Smooth muscle cell (in vitro differentiated cells): ENCODE data around the gene PITPNC1. TPM values are rescaled to one million over a fixed set of nuclear protein-coding genes. Genes with fewer than 3 reads are reported as not detected.

Source experiments
- DNase-seq: peaks from one replicate; lab custom pipeline; 2025; ENCODE audit not compliant: unreplicated experiment; lab: John Stamatoyannopoulos, UW
- H2AFZ ChIP-seq: fragments of 200-600 bp; sonication (generic); 2 replicates; pipeline ENCODE4 v1.6.0; 2016; ENCODE audit warnings: antibody characterized with exemption, low read depth, mild to moderate bottlenecking
- H3F3A ChIP-seq: fragments of 200-600 bp; sonication (generic); 2 replicates; pipeline ENCODE4 v1.6.0; 2017; ENCODE audit warnings: antibody characterized with exemption, low read depth
- H3K27ac ChIP-seq: fragments of 200-600 bp; sonication (generic); 2 replicates; pipeline ENCODE4 v1.5.1; 2016; ENCODE audit warnings: low read depth, mild to moderate bottlenecking
- H3K27me3 ChIP-seq: fragments of 200-600 bp; sonication (generic); 2 replicates; pipeline ENCODE4 v1.6.1; 2016; ENCODE audit warnings: low read depth, mild to moderate bottlenecking
- H3K36me3 ChIP-seq: fragments of 200-600 bp; sonication (generic); 2 replicates; pipeline ENCODE4 v1.5.1; 2016; ENCODE audit warnings: low read depth
- H3K4me1 ChIP-seq: fragments of 200-600 bp; sonication (generic); 2 replicates; pipeline ENCODE4 v1.5.1; 2016; ENCODE audit warnings: low read depth
- H3K4me2 ChIP-seq: fragments of 200-600 bp; sonication (generic); 2 replicates; pipeline ENCODE4 v1.6.0; 2016; ENCODE audit warnings: mild to moderate bottlenecking
- H3K4me3 ChIP-seq: fragments of 200-600 bp; sonication (generic); 2 replicates; pipeline ENCODE4 v1.5.1; 2016; ENCODE audit warnings: mild to moderate bottlenecking
- H3K79me2 ChIP-seq: fragments of 200-600 bp; sonication (generic); 2 replicates; pipeline ENCODE4 v1.6.0; 2016; ENCODE audit warnings: low read depth, mild to moderate bottlenecking
- H3K9ac ChIP-seq: fragments of 200-600 bp; sonication (generic); 2 replicates; pipeline ENCODE4 v1.6.0; 2016; ENCODE audit warnings: low read depth
- H3K9me3 ChIP-seq: fragments of 200-600 bp; sonication (generic); replicated peaks from 2 replicates; pipeline ENCODE4 v1.5.1; 2016; ENCODE audit warnings: low read depth
- H4K20me1 ChIP-seq: fragments of 200-600 bp; sonication (generic); 2 replicates; pipeline ENCODE4 v1.6.0; 2016; ENCODE audit warnings: low read depth
- CTCF ChIP-seq: fragments of 200-600 bp; sonication (generic); IDR thresholded peaks from 2 replicates; pipeline ENCODE4 v1.5.1; 2017; ENCODE audit warnings: borderline replicate concordance, mild to moderate bottlenecking, antibody characterized with exemption; ENCODE audit not compliant: insufficient read depth, poor library complexity, severe bottlenecking
- WGBS: methylation state at CpG from one replicate; pipeline ENCODE4 v1.1.7; 2016; ENCODE audit warnings: low lambda C conversion rate; 5-methylcytosine and 5-hydroxymethylcytosine counted together
- polyA plus RNA-seq: library from polyadenylated mRNA; unstranded; fragments of >200 nt; fragmentation: Nextera tagmentation; extraction: Ambion mirVana; gene quantifications from 2 replicates; pipeline ENCODE4 v1.2.1, GENCODE V29; 2016
- total RNA-seq: library from RNA; depleted of rRNA; stranded (reverse); fragments of >200 nt; gene quantifications from 2 replicates; pipeline ENCODE4 v1.2.3, GENCODE V29; 2014

The PITPNC1 gene
- total and polyA plus RNA-seq, 2 experiments from 2014 or later: 9.6 to 12.5 TPM

GRCh38 chr17:67487506-67487905 is 110.4 kb downstream of the PITPNC1 start:
- no peak for TF ChIP-seq CTCF
- no peak overlapping the region for H2AFZ ChIP-seq

GRCh38 chr17:67488161-67488560 is 111.1 kb downstream of the PITPNC1 start:
- Histone ChIP-seq H3K4me1 (peaks cover 29% of the 10 kb centered on the region), H3K27me3 (no peaks in the 10 kb centered on the region), H3K9me3 (no peaks in the 10 kb centered on the region), H3K4me3 (no peak overlapping the region), H3K4me2 (no peak overlapping the region), H3K9ac (no peak overlapping the region), H2AFZ (no peak overlapping the region), H4K20me1 (peaks cover 22% of the 10 kb centered on the region), H3F3A (peaks cover 23% of the 10 kb centered on the region), H3K79me2 (peaks cover 10% of the 10 kb centered on the region), H3K27ac (no peak overlapping the region), H3K36me3 (no peaks in the 10 kb centered on the region)
- no peak for TF ChIP-seq CTCF
- no peak for DNase-seq
- WGBS: 70% methylated on average over 12 of the region's 12 CpGs

More at GRCh38 chr17:67487506-67487905, 110.4 kb downstream of the PITPNC1 start:
- WGBS: 76% methylated on average over 7 of the region's 7 CpGs
- no peak for DNase-seq
- Histone ChIP-seq H3K79me2 (peaks cover 13% of the 10 kb centered on the region), H3K9me3 (no peaks in the 10 kb centered on the region), H3K4me2 (no peak overlapping the region), H3K9ac (no peak overlapping the region), H3K4me1 (peaks cover 29% of the 10 kb centered on the region), H3F3A (peaks cover 17% of the 10 kb centered on the region), H4K20me1 (peaks cover 19% of the 10 kb centered on the region), H3K4me3 (no peak overlapping the region), H3K36me3 (no peaks in the 10 kb centered on the region), H3K27me3 (no peaks in the 10 kb centered on the region), H3K27ac (no peak overlapping the region)

GRCh38 chr17:67488768-67489167 is 111.7 kb downstream of the PITPNC1 start:
- Histone ChIP-seq H2AFZ (no peak overlapping the region), H3K27ac (no peak overlapping the region), H3K4me3 (no peak overlapping the region), H3K9me3 (no peaks in the 10 kb centered on the region), H3K9ac (no peak overlapping the region), H3K4me2 (no peak overlapping the region), H3K79me2 (peaks cover 10% of the 10 kb centered on the region), H4K20me1 (peaks cover 24% of the 10 kb centered on the region), H3F3A (peaks cover 24% of the 10 kb centered on the region), H3K36me3 (no peaks in the 10 kb centered on the region), H3K27me3 (no peaks in the 10 kb centered on the region), H3K4me1 (peaks cover 29% of the 10 kb centered on the region)
- no peak for DNase-seq
- no peak for TF ChIP-seq CTCF
- 98% methylated on average over 4 of the region's 4 CpGs for WGBS

GRCh38 chr17:67489273-67489672 is 112.2 kb downstream of the PITPNC1 start:
- no peak for TF ChIP-seq CTCF
- Histone ChIP-seq H3K9me3 (no peaks in the 10 kb centered on the region), H2AFZ (no peak overlapping the region), H3K79me2 (peaks cover 10% of the 10 kb centered on the region), H3K27me3 (no peaks in the 10 kb centered on the region), H3K4me3 (no peak overlapping the region), H3K36me3 (no peaks in the 10 kb centered on the region), H3K4me1 (peaks cover 29% of the 10 kb centered on the region), H3F3A (peaks cover 24% of the 10 kb centered on the region), H3K27ac (no peak overlapping the region), H3K4me2 (no peak overlapping the region), H4K20me1 (peaks cover 24% of the 10 kb centered on the region), H3K9ac (no peak overlapping the region)
- no peak for DNase-seq
- WGBS: 88% methylated on average over 4 of the region's 4 CpGs
